Neural cell (in vitro differentiated cells): Measurements from ENCODE around the gene ASIC3.

Experiments used
- EP300 ChIP-seq: fragments of 450-650 bp; conservative IDR thresholded peaks from 2 replicates; pipeline ENCODE4 v1.6.1; 2014; ENCODE audit warnings: antibody characterized with exemption, mild to moderate bottlenecking, moderate library complexity; ENCODE audit not compliant: poor library complexity, severe bottlenecking
- EZH2 ChIP-seq: fragments of 200-600, 300-800 bp; shearing (Covaris generic), sonication (generic); IDR thresholded peaks from 2 replicates; pipeline ENCODE4 v1.6.1; 2014; ENCODE audit warnings: antibody characterized with exemption, low read length, borderline replicate concordance, mild to moderate bottlenecking; ENCODE audit not compliant: insufficient read depth, poor library complexity, severe bottlenecking
- MXI1 ChIP-seq: fragments of 450-650 bp; conservative IDR thresholded peaks from 2 replicates; pipeline ENCODE4 v1.6.1; 2014; ENCODE audit warnings: antibody characterized with exemption, mild to moderate bottlenecking; ENCODE audit not compliant: poor library complexity, severe bottlenecking
- POLR2AphosphoS5 ChIP-seq: IDR thresholded peaks from 2 replicates; pipeline ENCODE4 v1.6.1; 2012
- RAD21 ChIP-seq: fragments of 450-650 bp; conservative IDR thresholded peaks from 2 replicates; pipeline ENCODE4 v1.6.1; 2014; ENCODE audit warnings: antibody characterized with exemption, mild to moderate bottlenecking, moderate library complexity
- SMC3 ChIP-seq: fragments of 450-650 bp; conservative IDR thresholded peaks from 2 replicates; pipeline ENCODE4 v1.6.1; 2014; ENCODE audit warnings: antibody characterized with exemption, mild to moderate bottlenecking, moderate library complexity; ENCODE audit not compliant: poor library complexity
- TAF1 ChIP-seq: IDR thresholded peaks from 2 replicates; pipeline ENCODE4 v1.6.1; 2012; ENCODE audit warnings: low read depth
- TF ChIP-seq, protein P1 (sequence below): fragments of 450-650 bp; IDR thresholded peaks from 2 replicates; pipeline ENCODE4 v1.5.1; 2014; ENCODE audit warnings: antibody characterized with exemption, mild to moderate bottlenecking, moderate library complexity; ENCODE audit not compliant: poor library complexity, severe bottlenecking
- TF ChIP-seq, protein P2 (sequence below): IDR thresholded peaks from 2 replicates; pipeline ENCODE4 v1.6.1; 2012; ENCODE audit warnings: borderline replicate concordance

- TF ChIP-seq, protein P1, sequence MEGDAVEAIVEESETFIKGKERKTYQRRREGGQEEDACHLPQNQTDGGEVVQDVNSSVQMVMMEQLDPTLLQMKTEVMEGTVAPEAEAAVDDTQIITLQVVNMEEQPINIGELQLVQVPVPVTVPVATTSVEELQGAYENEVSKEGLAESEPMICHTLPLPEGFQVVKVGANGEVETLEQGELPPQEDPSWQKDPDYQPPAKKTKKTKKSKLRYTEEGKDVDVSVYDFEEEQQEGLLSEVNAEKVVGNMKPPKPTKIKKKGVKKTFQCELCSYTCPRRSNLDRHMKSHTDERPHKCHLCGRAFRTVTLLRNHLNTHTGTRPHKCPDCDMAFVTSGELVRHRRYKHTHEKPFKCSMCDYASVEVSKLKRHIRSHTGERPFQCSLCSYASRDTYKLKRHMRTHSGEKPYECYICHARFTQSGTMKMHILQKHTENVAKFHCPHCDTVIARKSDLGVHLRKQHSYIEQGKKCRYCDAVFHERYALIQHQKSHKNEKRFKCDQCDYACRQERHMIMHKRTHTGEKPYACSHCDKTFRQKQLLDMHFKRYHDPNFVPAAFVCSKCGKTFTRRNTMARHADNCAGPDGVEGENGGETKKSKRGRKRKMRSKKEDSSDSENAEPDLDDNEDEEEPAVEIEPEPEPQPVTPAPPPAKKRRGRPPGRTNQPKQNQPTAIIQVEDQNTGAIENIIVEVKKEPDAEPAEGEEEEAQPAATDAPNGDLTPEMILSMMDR = no peak
- TF ChIP-seq POLR2AphosphoS5 (no peak), EZH2 (no peak), TAF1 (no peak), RAD21 (no peak), MXI1 (no peak), EP300 (no peak), SMC3 (no peak)
- TF ChIP-seq, protein P2, sequence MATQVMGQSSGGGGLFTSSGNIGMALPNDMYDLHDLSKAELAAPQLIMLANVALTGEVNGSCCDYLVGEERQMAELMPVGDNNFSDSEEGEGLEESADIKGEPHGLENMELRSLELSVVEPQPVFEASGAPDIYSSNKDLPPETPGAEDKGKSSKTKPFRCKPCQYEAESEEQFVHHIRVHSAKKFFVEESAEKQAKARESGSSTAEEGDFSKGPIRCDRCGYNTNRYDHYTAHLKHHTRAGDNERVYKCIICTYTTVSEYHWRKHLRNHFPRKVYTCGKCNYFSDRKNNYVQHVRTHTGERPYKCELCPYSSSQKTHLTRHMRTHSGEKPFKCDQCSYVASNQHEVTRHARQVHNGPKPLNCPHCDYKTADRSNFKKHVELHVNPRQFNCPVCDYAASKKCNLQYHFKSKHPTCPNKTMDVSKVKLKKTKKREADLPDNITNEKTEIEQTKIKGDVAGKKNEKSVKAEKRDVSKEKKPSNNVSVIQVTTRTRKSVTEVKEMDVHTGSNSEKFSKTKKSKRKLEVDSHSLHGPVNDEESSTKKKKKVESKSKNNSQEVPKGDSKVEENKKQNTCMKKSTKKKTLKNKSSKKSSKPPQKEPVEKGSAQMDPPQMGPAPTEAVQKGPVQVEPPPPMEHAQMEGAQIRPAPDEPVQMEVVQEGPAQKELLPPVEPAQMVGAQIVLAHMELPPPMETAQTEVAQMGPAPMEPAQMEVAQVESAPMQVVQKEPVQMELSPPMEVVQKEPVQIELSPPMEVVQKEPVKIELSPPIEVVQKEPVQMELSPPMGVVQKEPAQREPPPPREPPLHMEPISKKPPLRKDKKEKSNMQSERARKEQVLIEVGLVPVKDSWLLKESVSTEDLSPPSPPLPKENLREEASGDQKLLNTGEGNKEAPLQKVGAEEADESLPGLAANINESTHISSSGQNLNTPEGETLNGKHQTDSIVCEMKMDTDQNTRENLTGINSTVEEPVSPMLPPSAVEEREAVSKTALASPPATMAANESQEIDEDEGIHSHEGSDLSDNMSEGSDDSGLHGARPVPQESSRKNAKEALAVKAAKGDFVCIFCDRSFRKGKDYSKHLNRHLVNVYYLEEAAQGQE = no peak
Observed at GRCh38 chr7:151013356-151013732, 35.0 kb upstream of the ASIC3 start.
